Adrenal gland (tissue), 12 donors: ENCODE measurements around the gene LUC7L. TPM values are rescaled to one million over a fixed set of nuclear protein-coding genes. Genes with fewer than 3 reads are reported as not detected.

ENCODE experiments used
- DNase-seq, 7 donors: peaks; one replicate each; pipeline ENCODE4 v3.0.0-alpha.2; 2019 to 2020
- H3K27ac ChIP-seq, 5 donors: fragments of 200-600 bp; sonication (generic) in 4 of 5; 1 replicate in 3 of 5; 2 replicates in 2 of 5; pipeline versions ENCODE4 v1.5.1 to v1.8.0; 2016 to 2020; ENCODE audit warnings: mild to moderate bottlenecking in 1 of 5
- H3K27me3 ChIP-seq: fragments of 200-600 bp; 2 replicates; pipeline ENCODE4 v1.8.0; 2021
- H3K36me3 ChIP-seq, 2 donors: fragments of 200-600 bp; replicated peaks in 1 of 2; 1 replicate in 1 of 2; 2 replicates in 1 of 2; pipeline versions ENCODE4 v1.5.1 to v1.8.0; 2018 to 2022
- H3K4me1 ChIP-seq, 2 donors: fragments of 200-600 bp; replicated peaks in 1 of 2; 1 replicate in 1 of 2; 2 replicates in 1 of 2; pipeline versions ENCODE4 v1.5.1 to v1.8.0; 2018 to 2021
- H3K4me3 ChIP-seq, 4 donors: fragments of 200-600 bp; sonication (generic) in 3 of 4; one replicate each; pipeline ENCODE4 v1.5.1; 2016 to 2018
- H3K9me3 ChIP-seq, 3 donors: fragments of 200-600 bp; sonication (generic) in 1 of 3; replicated peaks in 1 of 3; 1 replicate in 2 of 3; 2 replicates in 1 of 3; pipeline versions ENCODE4 v1.5.1 to v1.8.0; 2016 to 2021
- POLR2A ChIP-seq, 2 donors: fragments of 450-650 bp; IDR thresholded peaks; one replicate each; pipeline ENCODE4 v1.6.1; 2017; ENCODE audit warnings: antibody characterized with exemption in 2 of 2, mild to moderate bottlenecking in 2 of 2, moderate library complexity in 1 of 2
- whole genome bisulfite sequencing, 4 donors: extraction: QIAGEN DNeasy Blood & Tissue Kit in 2 of 4; methylation state at CpG; one replicate each; pipeline versions ENCODE4 v1.1.5 to v1.1.7; 2013 to 2017; 5-methylcytosine and 5-hydroxymethylcytosine counted together
- intact Hi-C, 2 donors: fragments of 100-400 bp; cut with DNase I; formaldehyde crosslinking; loops; one replicate each; pipeline versions ENCODE4 v1.14.1 to v1.15.0; 2022 to 2023
- polyA plus RNA-seq, 3 donors: library from polyadenylated mRNA; stranded (reverse); fragments of 200-250 nt in 2 of 3; fragments of 350-450 nt in 1 of 3; fragmentation: Illumina TruSeq in 1 of 3; extraction: RNeasy Lipid Tissue Mini Kit (QIAGEN cat#74804) in 1 of 3; gene quantifications; one replicate each; pipeline ENCODE4 v1.2.3, GENCODE V29; 2013 to 2014
- total RNA-seq, 9 donors: library from RNA; depleted of rRNA in 4 of 9; stranded (reverse); fragments of >200 nt in 4 of 9; fragments of 120-200 nt in 1 of 9; fragmentation: NEBNext Ultra II Directional in 1 of 9; extraction: Animal tissue kit (Norgen Biotek cat#: 25700) in 1 of 9; gene quantifications; one replicate each; pipeline versions ENCODE4 v1.1.0 to v1.2.4, GENCODE V29; 2013 to 2023
- TF ChIP-seq, protein P1 (sequence below), 6 experiments: fragments of 450-650 bp in 4 of 6; fragments of 200-600 bp in 2 of 6; sonication (generic) in 1 of 6; IDR thresholded peaks; 1 replicate in 5 of 6; 2 replicates in 1 of 6; pipeline versions ENCODE4 v1.5.1 to v1.8.0; 2016 to 2021; ENCODE audit warnings: antibody characterized with exemption in 6 of 6, mild to moderate bottlenecking in 2 of 6, moderate library complexity in 1 of 6
- donor health status: healthy with polysubstance abuse.
- donor health status: Bipolar disorder and iron deficiency.
- donor health status: DM: yes; HTN: yes; CAD: no.
- donor health status: DM: no; HTN: no; CAD: no.
- donor health status: DM: no; HTN: no; CAD: no.
- donor health status: DM: yes; HTN: yes; CAD: no.

Gene LUC7L
- total and polyA plus RNA-seq, 12 donors, result 19.7 to 700 (median 79.1) TPM

DNA sequence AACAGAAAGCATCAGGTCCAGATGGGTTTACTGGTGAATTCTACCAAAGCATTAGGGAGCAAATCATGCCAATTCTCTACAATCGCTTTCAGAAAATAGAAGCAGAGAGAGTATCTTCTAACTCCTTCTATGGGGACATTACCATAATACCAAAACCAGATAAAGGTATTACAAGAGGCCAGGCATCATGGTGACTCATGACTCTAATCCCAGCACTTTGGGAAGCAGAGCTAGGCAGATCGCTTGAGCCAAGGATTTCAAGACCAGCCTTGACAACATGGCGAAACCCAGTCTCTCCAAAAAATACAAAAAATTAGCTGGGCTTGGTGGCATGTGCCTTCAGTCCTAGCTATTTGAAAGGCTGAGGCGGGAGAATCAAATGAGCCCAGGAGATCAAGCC is 26.0 kb downstream of the LUC7L start:
- Histone ChIP-seq H3K4me1 (no peaks in the 10 kb centered on the region), H3K4me3 (no peak overlapping the region), H3K27me3 (no peaks in the 10 kb centered on the region), H3K9me3 (no peaks in the 10 kb centered on the region), H3K36me3 (peaks cover 0 to 81% of the 10 kb centered on the region in 2 donors), H3K27ac (no peak overlapping the region)
- WGBS, 4 donors, result 77 to 89% (median 80%) methylated on average over 3 to 4 of the region's 4 CpGs
- intact Hi-C loops, result no loop called here
- peak in 2 of 7 donors; percentile 32 to 44 for DNase-seq
- TF ChIP-seq POLR2A (IDR thresholded peaks at IDR 0.05), result no peak

DNA sequence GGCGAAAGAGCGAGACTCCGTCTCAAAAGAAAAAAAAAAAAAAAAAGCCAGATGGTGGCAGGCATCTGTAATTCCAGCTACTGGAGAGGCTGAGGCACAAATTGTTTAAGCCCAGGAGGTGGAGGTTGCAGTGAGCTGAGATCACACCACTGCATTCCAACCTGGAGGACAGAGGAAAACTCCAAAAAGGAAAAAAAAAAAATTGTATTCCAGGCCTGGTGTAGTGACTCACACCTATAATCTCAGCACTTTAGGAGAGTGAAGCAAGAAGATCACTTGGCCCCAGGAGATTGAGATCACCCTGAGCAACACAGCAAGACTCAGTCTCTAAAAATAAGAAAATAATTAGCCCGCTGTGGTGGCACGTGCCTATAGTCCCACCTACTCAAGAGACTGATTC is 28.9 kb downstream of the LUC7L start:
- no peaks in the 10 kb centered on the region for H3K27me3 ChIP-seq
- no peak overlapping the region for H3K4me3 ChIP-seq
- intact Hi-C loops, result no loop called here
- no peaks in the 10 kb centered on the region for H3K4me1 ChIP-seq
- H3K27ac ChIP-seq, result peak overlapping the region in 1 of 5 donors; percentile 43
- H3K36me3 ChIP-seq, result peaks cover 0 to 81% of the 10 kb centered on the region in 2 donors
- peak in 1 of 7 donors; percentile 34 for DNase-seq
- TF ChIP-seq, protein P1, sequence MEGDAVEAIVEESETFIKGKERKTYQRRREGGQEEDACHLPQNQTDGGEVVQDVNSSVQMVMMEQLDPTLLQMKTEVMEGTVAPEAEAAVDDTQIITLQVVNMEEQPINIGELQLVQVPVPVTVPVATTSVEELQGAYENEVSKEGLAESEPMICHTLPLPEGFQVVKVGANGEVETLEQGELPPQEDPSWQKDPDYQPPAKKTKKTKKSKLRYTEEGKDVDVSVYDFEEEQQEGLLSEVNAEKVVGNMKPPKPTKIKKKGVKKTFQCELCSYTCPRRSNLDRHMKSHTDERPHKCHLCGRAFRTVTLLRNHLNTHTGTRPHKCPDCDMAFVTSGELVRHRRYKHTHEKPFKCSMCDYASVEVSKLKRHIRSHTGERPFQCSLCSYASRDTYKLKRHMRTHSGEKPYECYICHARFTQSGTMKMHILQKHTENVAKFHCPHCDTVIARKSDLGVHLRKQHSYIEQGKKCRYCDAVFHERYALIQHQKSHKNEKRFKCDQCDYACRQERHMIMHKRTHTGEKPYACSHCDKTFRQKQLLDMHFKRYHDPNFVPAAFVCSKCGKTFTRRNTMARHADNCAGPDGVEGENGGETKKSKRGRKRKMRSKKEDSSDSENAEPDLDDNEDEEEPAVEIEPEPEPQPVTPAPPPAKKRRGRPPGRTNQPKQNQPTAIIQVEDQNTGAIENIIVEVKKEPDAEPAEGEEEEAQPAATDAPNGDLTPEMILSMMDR (IDR thresholded peaks at IDR 0.05), result no peak
- TF ChIP-seq POLR2A (IDR thresholded peaks at IDR 0.05), result no peak
- H3K9me3 ChIP-seq, result no peaks in the 10 kb centered on the region
- WGBS, 4 donors, result 77 to 88% (median 82%) methylated on average over 5 of the region's 5 CpGs

- no peak for DNase-seq
- Histone ChIP-seq H3K4me3 (no peak overlapping the region), H3K27me3 (no peaks in the 10 kb centered on the region), H3K27ac (no peak overlapping the region), H3K4me1 (no peaks in the 10 kb centered on the region), H3K9me3 (no peaks in the 10 kb centered on the region), H3K36me3 (peaks cover 0 to 98% of the 10 kb centered on the region in 2 donors)
- TF ChIP-seq, protein P1 (IDR thresholded peaks at IDR 0.05), result no peak
- TF ChIP-seq POLR2A (IDR thresholded peaks at IDR 0.05), result no peak
- intact Hi-C loops, result no loop called here
- 92 to 94% (median 93%) methylated on average over 6 of the region's 6 CpGs for WGBS, 4 donors
Observed at GRCh38 chr16:194516-194915, 34.7 kb downstream of the LUC7L start.

DNA sequence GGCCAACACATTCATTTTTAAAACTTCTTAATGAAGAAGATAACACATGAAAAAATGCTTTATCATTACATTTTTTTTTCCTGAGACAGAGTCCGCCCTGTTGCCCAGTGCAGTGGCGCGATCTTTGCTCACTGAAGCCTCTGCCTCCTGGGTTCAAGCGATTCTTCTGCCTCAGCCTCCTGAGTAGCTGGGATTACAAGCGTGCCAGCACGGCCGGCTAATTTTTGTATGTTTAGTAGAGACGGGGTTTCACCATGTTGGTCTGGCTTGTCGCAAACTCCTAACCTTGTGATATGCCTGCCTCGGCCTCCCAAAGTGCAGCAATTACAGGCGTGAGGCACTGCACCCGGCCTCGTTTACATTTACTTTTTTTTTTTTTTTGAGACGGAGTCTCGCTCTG is 35.8 kb downstream of the LUC7L start:
- no peak overlapping the region for H3K4me3 ChIP-seq
- DNase-seq, result no peak
- no peak for TF ChIP-seq POLR2A (IDR thresholded peaks at IDR 0.05)
- TF ChIP-seq, protein P1 (IDR thresholded peaks at IDR 0.05), result no peak
- H3K9me3 ChIP-seq, result no peaks in the 10 kb centered on the region
- no peak overlapping the region for H3K27ac ChIP-seq
- no peaks in the 10 kb centered on the region for H3K4me1 ChIP-seq
- intact Hi-C loops, result no loop called here
- WGBS, 4 donors, result 93 to 99% (median 96%) methylated on average over 10 to 15 of the region's 15 CpGs
- H3K27me3 ChIP-seq, result no peaks in the 10 kb centered on the region
- peaks cover 0 to 98% of the 10 kb centered on the region in 2 donors for H3K36me3 ChIP-seq

DNA sequence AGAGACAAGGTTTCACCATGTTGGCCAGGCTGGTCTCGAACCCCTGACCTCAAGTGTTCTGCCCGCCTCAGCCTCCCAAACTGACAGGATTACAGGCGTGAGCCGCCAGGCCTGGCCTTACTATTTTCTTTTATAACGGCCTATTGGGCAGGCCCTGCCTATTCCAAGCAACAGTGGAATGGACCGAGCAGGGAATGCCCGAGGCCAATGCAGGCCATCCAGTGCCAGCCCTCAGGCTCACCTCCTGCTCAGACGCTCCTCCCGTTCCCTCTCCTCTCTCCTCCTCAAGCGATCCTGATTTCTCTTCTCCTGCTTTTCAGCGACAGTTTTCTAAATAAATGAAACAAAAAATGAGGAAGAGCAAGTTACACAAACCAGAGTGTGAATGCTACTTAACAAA is 36.6 kb downstream of the LUC7L start:
- 89 to 95% (median 94%) methylated on average over 9 to 11 of the region's 11 CpGs for WGBS, 4 donors
- Histone ChIP-seq H3K27ac (no peak overlapping the region), H3K4me3 (no peak overlapping the region), H3K36me3 (peaks cover 0 to 98% of the 10 kb centered on the region in 2 donors), H3K27me3 (no peaks in the 10 kb centered on the region), H3K4me1 (no peaks in the 10 kb centered on the region), H3K9me3 (no peaks in the 10 kb centered on the region)
- intact Hi-C loops, result no loop called here
- no peak for DNase-seq
- no peak for TF ChIP-seq POLR2A (IDR thresholded peaks at IDR 0.05)
- TF ChIP-seq, protein P1 (IDR thresholded peaks at IDR 0.05), result no peak
